Smooth muscle cell (in vitro differentiated cells): ENCODE data around the gene TEKT5. TPM values are rescaled to one million over a fixed set of nuclear protein-coding genes. Genes with fewer than 3 reads are reported as not detected.
"Not testable (repeated sequence)": the region's sequence is repeated elsewhere in the genome, so short reads cannot be mapped to it uniquely, and the experiment has no call there.

Source experiments
- DNase-seq: peaks from one replicate; lab custom pipeline; 2025; ENCODE audit not compliant: unreplicated experiment; lab: John Stamatoyannopoulos, UW
- H2AFZ ChIP-seq: fragments of 200-600 bp; sonication (generic); 2 replicates; pipeline ENCODE4 v1.6.0; 2016; ENCODE audit warnings: antibody characterized with exemption, low read depth, mild to moderate bottlenecking
- H3F3A ChIP-seq: fragments of 200-600 bp; sonication (generic); 2 replicates; pipeline ENCODE4 v1.6.0; 2017; ENCODE audit warnings: antibody characterized with exemption, low read depth
- H3K27ac ChIP-seq: fragments of 200-600 bp; sonication (generic); 2 replicates; pipeline ENCODE4 v1.5.1; 2016; ENCODE audit warnings: low read depth, mild to moderate bottlenecking
- H3K27me3 ChIP-seq: fragments of 200-600 bp; sonication (generic); 2 replicates; pipeline ENCODE4 v1.6.1; 2016; ENCODE audit warnings: low read depth, mild to moderate bottlenecking
- H3K36me3 ChIP-seq: fragments of 200-600 bp; sonication (generic); 2 replicates; pipeline ENCODE4 v1.5.1; 2016; ENCODE audit warnings: low read depth
- H3K4me1 ChIP-seq: fragments of 200-600 bp; sonication (generic); 2 replicates; pipeline ENCODE4 v1.5.1; 2016; ENCODE audit warnings: low read depth
- H3K4me2 ChIP-seq: fragments of 200-600 bp; sonication (generic); 2 replicates; pipeline ENCODE4 v1.6.0; 2016; ENCODE audit warnings: mild to moderate bottlenecking
- H3K4me3 ChIP-seq: fragments of 200-600 bp; sonication (generic); 2 replicates; pipeline ENCODE4 v1.5.1; 2016; ENCODE audit warnings: mild to moderate bottlenecking
- H3K79me2 ChIP-seq: fragments of 200-600 bp; sonication (generic); 2 replicates; pipeline ENCODE4 v1.6.0; 2016; ENCODE audit warnings: low read depth, mild to moderate bottlenecking
- H3K9ac ChIP-seq: fragments of 200-600 bp; sonication (generic); 2 replicates; pipeline ENCODE4 v1.6.0; 2016; ENCODE audit warnings: low read depth
- H3K9me3 ChIP-seq: fragments of 200-600 bp; sonication (generic); replicated peaks from 2 replicates; pipeline ENCODE4 v1.5.1; 2016; ENCODE audit warnings: low read depth
- H4K20me1 ChIP-seq: fragments of 200-600 bp; sonication (generic); 2 replicates; pipeline ENCODE4 v1.6.0; 2016; ENCODE audit warnings: low read depth
- WGBS: methylation state at CpG from one replicate; pipeline ENCODE4 v1.1.7; 2016; ENCODE audit warnings: low lambda C conversion rate; 5-methylcytosine and 5-hydroxymethylcytosine counted together
- polyA plus RNA-seq: library from polyadenylated mRNA; unstranded; fragments of >200 nt; fragmentation: Nextera tagmentation; extraction: Ambion mirVana; gene quantifications from 2 replicates; pipeline ENCODE4 v1.2.1, GENCODE V29; 2016
- total RNA-seq: library from RNA; depleted of rRNA; stranded (reverse); fragments of >200 nt; gene quantifications from 2 replicates; pipeline ENCODE4 v1.2.3, GENCODE V29; 2014
- TF ChIP-seq, protein P1 (sequence below): fragments of 200-600 bp; sonication (generic); IDR thresholded peaks from 2 replicates; pipeline ENCODE4 v1.5.1; 2017; ENCODE audit warnings: borderline replicate concordance, mild to moderate bottlenecking, antibody characterized with exemption; ENCODE audit not compliant: insufficient read depth, poor library complexity, severe bottlenecking

TEKT5 gene
- total and polyA plus RNA-seq, 2 experiments from 2014 or later, result not detected

DNA sequence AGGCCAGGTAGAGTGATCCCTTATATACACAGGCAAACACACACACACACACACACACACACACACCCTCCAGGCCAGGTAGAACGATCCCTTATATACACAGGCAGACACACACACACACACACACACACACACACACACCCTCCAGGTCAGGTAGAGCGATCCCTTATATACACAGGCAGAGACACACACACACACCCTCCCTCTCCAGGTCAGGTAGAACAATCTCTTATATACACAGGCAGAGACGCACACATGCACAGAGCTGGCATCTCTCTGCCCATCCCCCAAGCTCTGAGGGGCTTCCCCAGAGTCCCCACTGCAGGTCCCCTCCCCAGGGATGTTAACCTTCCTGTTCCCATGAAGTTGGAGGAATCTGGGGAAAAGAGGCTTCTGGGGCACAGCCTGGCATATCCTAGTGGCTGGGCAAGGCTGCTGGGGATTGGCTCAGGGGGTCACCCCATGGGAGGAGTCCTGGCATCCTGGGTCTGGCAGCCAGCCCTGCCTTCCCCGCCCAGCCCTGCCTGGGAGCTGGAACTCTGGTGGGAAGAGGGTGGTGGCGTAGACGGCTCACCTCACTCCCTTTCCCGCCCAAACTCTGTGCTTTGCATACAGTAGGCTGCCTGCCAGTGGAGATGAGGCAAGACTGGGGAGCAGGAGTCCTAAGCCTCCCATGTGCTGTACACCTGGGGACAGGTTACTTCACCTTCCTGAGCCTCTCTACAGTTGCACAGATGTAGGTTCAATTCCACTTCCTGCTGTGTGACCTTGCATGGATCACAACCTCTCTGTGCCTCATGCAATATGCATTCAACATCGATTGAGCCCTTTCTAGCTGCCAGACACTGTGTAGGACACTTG lies 41.8 kb downstream of the TEKT5 start:
- no peak overlapping the region for H2AFZ ChIP-seq
- TF ChIP-seq, protein P1, sequence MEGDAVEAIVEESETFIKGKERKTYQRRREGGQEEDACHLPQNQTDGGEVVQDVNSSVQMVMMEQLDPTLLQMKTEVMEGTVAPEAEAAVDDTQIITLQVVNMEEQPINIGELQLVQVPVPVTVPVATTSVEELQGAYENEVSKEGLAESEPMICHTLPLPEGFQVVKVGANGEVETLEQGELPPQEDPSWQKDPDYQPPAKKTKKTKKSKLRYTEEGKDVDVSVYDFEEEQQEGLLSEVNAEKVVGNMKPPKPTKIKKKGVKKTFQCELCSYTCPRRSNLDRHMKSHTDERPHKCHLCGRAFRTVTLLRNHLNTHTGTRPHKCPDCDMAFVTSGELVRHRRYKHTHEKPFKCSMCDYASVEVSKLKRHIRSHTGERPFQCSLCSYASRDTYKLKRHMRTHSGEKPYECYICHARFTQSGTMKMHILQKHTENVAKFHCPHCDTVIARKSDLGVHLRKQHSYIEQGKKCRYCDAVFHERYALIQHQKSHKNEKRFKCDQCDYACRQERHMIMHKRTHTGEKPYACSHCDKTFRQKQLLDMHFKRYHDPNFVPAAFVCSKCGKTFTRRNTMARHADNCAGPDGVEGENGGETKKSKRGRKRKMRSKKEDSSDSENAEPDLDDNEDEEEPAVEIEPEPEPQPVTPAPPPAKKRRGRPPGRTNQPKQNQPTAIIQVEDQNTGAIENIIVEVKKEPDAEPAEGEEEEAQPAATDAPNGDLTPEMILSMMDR, result no peak
- no peak overlapping the region for H3K4me2 ChIP-seq
- H3K27me3 ChIP-seq, result no peaks in the 10 kb centered on the region
- no peaks in the 10 kb centered on the region for H3K36me3 ChIP-seq
- H3F3A ChIP-seq, result no peaks in the 10 kb centered on the region
- no peak overlapping the region for H3K4me3 ChIP-seq
- no peaks in the 10 kb centered on the region for H4K20me1 ChIP-seq
- H3K9ac ChIP-seq, result no peak overlapping the region
- 79% methylated on average over 7 of the region's 8 CpGs for WGBS
- no peaks in the 10 kb centered on the region for H3K79me2 ChIP-seq
- no peaks in the 10 kb centered on the region for H3K9me3 ChIP-seq
- H3K27ac ChIP-seq, result no peak overlapping the region
- no peaks in the 10 kb centered on the region for H3K4me1 ChIP-seq
- no peak for DNase-seq

DNA sequence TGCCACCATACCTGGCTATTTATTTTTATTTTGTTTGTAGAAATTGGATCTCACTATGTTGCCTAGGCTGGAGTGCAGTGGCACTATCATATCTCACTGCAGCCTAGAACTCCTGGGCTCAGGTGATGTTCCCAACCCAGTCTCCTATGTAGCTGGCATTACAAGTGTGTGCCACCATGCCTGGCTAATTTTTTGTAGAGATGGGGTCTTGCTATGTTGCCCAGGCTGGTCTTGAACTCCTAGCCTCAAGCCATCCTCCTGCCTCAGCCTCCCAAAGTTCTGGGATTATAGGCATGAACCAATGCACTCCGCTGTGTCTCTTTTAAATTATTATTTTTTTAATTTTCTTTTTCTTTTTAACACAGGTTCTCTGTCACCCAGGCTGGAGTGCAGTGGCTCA lies 45.6 kb downstream of the TEKT5 start:
- not testable (repeated sequence) for H2AFZ ChIP-seq, H3K27me3 ChIP-seq, H3K4me1 ChIP-seq, H3K9ac ChIP-seq, H3K4me3 ChIP-seq, H3F3A ChIP-seq, H4K20me1 ChIP-seq, H3K79me2 ChIP-seq, H3K4me2 ChIP-seq, H3K9me3 ChIP-seq, H3K27ac ChIP-seq, H3K36me3 ChIP-seq, DNase-seq
- 92% methylated on average over 1 of the region's 1 CpG for WGBS

DNA sequence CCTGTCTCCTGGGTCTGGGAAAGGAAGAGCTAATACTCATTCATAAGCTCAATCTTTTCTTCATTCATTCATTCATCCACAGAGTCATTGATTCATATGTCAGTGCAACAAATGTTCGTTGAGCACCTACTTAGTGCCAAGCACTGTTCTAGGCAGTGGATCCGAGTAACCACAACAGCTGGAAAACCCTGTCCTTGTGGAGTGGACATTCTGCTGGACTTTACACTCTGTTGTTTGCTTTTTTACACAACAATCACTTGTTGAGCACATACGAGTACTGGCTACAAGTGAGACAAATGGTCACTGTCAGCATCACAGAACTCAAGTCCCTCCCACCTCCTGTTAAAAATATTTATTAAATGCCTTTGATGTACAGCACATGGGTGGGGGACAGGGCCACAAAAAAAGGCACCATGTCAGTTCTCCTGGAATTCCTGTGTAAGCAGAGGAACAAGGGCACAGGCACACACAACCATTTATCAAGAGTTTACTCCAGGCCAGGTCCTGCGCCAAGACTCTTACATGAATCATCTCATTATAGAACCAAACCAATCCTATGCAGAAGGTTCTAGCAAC lies 46.9 kb downstream of the TEKT5 start:
- TF ChIP-seq, protein P1, result no peak
- no peak for DNase-seq
- Histone ChIP-seq H3K9ac (no peak overlapping the region), H3K4me1 (peaks cover 5% of the 10 kb centered on the region), H3K27me3 (no peaks in the 10 kb centered on the region), H2AFZ (no peak overlapping the region), H3K9me3 (no peaks in the 10 kb centered on the region), H3K79me2 (no peaks in the 10 kb centered on the region), H3K4me3 (no peak overlapping the region), H3K27ac (no peak overlapping the region), H3K36me3 (no peaks in the 10 kb centered on the region), H4K20me1 (no peaks in the 10 kb centered on the region), H3K4me2 (no peak overlapping the region), H3F3A (no peaks in the 10 kb centered on the region)
- WGBS, result 91% methylated on average over 4 of the region's 4 CpGs

DNA sequence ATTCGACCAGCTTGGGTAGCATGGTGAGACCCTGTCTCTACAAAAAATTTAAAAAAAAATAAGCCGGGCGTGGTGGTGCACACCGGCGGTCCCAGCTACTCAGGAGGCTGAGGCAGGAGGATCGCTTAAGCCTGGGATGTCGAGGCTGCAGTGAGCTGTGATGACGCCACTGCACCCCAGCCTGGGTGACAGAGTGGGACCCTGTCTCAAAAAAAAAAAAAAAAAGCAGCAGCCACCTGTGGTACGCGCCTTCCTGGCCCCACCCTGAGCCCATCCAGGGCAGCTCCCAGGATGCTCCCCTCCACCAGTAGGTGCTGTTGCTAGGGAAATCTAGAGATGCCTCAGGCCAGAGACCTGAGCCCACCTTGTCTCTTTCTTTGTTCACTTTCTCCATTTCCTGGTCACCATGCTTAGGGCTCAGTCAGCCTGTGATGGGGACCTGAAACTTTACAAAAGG lies 47.4 kb downstream of the TEKT5 start:
- Histone ChIP-seq H3K4me2 (no peak overlapping the region), H3K4me3 (no peak overlapping the region), H3K27ac (no peak overlapping the region), H3F3A (no peaks in the 10 kb centered on the region), H4K20me1 (no peaks in the 10 kb centered on the region), H3K27me3 (no peaks in the 10 kb centered on the region), H2AFZ (no peak overlapping the region), H3K36me3 (no peaks in the 10 kb centered on the region), H3K4me1 (peaks cover 9% of the 10 kb centered on the region), H3K79me2 (no peaks in the 10 kb centered on the region), H3K9me3 (no peaks in the 10 kb centered on the region), H3K9ac (no peak overlapping the region)
- DNase-seq, result no peak
- TF ChIP-seq, protein P1, result no peak
- 87% methylated on average over 10 of the region's 10 CpGs for WGBS
